GF-D8 (cell line): Measurements from ENCODE around the gene HSPB6.
"Not testable (repeated sequence)": the region's sequence is repeated elsewhere in the genome, so short reads cannot be mapped to it uniquely, and the experiment has no call there.

ENCODE experiments used
- DNase-seq: peaks from one replicate; lab custom pipeline; 2025; lab: John Stamatoyannopoulos, UW

Gene HSPB6

GRCh38 chr19:35729763-35730162, 27.1 kb downstream of the HSPB6 start:
- no peak for DNase-seq

- DNase-seq: no peak
Measured at GRCh38 chr19:35729021-35729420, 27.8 kb downstream of the HSPB6 start.

- no peak for DNase-seq
Measured at GRCh38 chr19:35727956-35728706, 28.7 kb downstream of the HSPB6 start.

DNA sequence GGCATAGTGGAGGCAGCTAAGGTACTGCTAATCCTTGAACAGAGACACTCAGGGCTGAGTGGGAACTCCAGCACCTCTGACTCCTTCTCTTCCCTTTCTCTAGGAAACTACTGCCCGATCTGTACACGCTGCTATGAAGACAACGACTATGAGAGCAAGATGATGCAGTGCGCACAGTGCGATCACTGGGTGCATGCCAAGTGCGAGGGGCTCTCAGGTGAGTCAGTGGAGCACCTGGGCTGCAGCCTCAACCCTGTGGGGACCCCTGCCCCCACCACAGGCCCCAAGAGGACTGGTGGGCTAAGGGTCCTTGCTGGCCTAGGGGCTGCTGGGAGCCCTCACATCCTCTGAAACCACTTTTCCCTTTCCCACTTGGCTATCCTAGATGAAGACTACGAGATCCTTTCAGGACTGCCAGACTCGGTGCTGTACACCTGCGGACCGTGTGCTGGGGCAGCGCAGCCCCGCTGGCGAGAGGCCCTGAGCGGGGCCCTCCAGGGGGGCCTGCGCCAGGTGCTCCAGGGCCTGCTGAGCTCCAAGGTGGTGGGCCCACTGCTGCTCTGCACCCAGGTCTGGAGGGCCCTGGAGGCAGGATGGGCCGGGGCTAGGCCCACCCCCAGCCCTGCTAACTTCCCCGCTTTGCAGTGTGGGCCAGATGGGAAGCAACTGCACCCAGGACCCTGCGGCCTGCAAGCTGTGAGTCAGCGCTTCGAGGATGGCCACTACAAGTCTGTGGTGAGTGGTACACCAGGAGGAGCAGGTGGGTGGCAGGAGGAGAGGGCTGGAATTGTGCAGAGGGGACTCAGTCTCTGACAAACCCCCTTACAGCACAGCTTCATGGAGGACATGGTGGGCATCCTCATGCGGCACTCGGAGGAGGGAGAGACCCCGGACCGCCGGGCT, 29.5 kb downstream of the HSPB6 start:
- DNase-seq: no peak

DNA sequence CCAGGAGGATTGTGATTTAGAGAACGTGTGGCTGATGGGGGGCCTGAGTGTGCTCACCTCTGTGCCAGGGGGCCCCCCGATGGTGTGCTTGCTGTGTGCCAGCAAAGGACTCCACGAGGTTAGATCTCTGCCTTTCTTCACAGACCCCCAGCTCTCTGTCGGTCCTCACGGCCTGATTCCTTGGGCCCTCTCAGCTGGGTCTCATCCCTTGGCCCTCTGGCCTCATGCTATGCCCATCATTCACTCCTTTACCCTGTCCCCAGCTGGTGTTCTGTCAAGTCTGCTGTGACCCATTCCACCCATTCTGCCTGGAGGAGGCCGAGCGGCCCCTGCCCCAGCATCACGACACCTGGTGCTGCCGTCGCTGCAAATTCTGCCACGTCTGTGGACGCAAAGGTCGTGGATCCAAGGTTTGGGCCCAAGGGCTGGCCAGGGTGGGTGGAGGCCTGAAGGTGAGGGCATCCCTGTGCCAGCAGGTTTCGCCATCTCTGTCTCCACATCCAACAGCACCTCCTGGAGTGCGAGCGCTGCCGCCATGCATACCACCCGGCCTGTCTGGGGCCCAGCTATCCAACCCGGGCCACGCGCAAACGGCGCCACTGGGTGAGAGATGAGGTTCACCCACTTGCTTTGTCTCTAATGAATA, 31.5 kb downstream of the HSPB6 start:
- no peak for DNase-seq

DNA sequence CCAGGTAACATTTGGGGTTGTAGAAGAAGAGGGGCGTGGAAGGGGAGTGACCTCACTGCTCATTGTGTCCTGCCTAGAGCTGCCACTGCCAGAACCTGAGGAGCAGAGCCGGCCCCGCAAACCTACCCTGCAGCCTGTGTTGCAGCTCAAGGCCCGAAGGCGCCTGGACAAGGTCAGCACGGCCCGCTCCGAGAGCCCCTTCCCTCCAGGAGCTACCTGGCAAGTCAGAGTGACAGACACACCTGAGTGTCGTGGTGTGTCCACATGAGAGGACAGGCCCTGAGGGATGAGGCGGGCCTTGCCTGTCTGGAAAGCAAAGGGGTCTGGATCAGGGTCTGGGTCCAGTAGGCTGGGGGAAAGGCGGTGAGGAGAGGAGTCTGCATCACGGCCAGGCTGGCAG, 32.3 kb downstream of the HSPB6 start:
- DNase-seq: no peak

DNA sequence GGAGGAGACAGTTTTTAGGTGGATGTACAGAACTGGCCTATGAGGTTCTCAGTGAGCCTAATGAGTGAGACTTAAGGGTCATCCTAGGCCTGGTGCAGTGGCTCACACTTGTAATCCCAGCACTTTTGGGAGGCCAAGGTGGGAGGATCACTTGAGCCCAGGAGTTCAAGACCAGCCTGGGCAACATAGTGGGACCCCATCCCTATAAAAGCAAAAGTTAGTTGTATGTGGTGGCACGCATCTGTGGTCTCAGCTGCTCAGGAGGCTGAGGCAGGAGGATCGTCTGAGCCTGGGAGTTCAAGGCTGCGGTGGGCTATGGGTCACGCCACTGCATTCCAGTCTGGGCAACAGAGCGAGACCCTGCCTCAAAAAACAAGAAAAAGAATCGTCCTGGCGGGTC, 32.7 kb downstream of the HSPB6 start:
- DNase-seq: not testable (repeated sequence)

GRCh38 chr19:35723671-35724070, 33.2 kb downstream of the HSPB6 start:
- DNase-seq: no peak

DNA sequence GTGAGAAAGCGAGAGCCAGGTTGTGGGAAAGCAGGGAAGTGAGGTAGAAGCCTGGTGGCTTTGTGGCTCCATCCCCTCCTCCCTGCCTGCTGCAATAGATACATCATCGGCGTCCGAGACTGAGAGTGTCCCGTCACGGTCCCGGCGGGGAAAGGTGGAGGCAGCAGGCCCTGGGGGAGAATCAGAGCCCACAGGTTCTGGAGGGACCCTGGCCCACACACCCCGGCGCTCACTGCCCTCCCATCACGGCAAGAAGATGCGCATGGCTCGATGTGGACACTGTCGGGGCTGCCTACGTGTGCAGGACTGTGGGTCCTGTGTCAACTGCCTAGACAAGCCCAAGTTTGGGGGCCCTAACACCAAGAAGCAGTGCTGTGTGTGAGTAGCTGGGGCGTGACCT, 33.9 kb downstream of the HSPB6 start:
- DNase-seq: no peak

DNA sequence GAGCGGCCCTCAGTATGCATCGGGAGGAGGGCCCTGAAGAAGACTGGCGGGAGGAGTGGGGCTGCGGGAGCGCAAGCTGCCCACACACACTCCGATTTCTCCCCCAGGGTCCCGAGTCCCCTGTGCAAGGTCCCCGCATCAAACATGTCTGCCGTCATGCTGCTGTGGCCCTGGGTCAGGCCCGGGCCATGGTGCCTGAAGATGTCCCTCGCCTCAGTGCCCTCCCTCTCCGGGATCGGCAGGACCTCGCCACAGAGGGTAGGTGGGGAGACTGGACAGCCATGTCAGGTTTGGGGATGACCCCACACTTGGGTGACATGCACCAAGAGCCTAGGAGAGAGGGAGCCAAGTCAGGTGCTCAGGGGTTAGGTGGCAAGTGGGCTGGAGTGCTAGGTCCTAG, 34.4 kb downstream of the HSPB6 start:
- DNase-seq: no peak

DNA sequence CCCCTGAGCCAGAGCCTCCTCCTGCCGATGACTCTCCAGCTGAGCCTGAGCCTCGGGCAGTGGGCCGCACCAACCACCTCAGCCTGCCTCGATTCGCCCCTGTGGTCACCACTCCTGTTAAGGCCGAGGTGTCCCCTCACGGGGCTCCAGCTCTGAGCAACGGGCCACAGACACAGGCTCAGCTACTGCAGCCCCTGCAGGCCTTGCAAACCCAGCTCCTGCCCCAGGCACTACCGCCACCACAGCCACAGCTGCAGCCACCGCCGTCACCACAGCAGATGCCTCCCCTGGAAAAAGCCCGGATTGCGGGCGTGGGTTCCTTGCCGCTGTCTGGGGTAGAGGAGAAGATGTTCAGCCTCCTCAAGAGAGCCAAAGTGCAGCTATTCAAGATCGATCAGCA, 35.5 kb downstream of the HSPB6 start:
- no peak for DNase-seq

DNA sequence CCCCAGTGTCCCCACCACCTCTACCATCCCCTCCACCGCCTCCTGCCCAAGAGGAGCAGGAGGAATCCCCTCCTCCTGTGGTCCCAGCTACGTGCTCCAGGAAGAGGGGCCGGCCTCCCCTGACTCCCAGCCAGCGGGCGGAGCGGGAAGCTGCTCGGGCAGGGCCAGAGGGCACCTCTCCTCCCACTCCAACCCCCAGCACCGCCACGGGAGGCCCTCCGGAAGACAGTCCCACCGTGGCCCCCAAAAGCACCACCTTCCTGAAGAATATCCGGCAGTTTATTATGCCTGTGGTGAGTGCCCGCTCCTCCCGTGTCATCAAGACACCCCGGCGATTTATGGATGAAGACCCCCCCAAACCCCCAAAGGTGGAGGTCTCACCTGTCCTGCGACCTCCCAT, 36.2 kb downstream of the HSPB6 start:
- DNase-seq: no peak

GRCh38 chr19:35720163-35720524, 36.7 kb downstream of the HSPB6 start:
- DNase-seq: no peak

- DNase-seq: no peak
Measured at GRCh38 chr19:35719402-35720162, 37.2 kb downstream of the HSPB6 start.

- no peak for DNase-seq
Measured at GRCh38 chr19:35718345-35719041, 38.3 kb downstream of the HSPB6 start.

DNA sequence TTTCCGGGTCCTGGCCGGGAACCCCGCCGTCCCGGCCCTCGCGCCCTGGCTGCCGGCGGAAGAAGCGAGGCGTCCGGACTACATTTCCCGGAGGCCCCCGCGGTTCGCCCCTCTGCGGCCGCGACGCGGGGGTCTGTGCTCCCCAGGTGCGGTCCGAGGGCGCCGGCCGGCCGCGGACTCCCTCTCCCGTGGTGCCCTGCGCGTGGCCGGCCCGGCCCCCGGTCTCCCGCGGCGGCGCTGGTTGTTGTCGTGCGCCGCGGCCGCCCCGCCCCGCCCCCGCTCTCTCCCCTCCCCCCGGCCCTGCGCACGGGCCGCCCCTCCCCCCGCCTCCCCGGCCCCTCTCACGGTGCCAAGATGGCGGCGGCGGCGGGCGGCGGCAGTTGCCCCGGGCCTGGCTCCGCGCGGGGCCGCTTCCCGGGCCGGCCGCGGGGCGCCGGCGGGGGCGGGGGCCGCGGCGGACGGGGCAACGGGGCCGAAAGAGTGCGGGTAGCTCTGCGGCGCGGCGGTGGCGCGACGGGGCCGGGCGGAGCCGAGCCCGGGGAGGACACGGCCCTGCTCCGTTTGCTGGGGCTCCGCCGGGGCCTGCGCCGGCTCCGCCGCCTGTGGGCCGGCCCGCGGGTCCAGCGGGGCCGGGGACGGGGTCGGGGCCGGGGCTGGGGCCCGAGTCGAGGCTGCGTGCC, 39.0 kb downstream of the HSPB6 start, which contains the start of gene KMT2B:
KMT2B (plus strand) TSS at position 339 of the 680 bp plus-strand sequence; CDS start at position 355, 16 bp downstream.
- no peak for DNase-seq

DNA sequence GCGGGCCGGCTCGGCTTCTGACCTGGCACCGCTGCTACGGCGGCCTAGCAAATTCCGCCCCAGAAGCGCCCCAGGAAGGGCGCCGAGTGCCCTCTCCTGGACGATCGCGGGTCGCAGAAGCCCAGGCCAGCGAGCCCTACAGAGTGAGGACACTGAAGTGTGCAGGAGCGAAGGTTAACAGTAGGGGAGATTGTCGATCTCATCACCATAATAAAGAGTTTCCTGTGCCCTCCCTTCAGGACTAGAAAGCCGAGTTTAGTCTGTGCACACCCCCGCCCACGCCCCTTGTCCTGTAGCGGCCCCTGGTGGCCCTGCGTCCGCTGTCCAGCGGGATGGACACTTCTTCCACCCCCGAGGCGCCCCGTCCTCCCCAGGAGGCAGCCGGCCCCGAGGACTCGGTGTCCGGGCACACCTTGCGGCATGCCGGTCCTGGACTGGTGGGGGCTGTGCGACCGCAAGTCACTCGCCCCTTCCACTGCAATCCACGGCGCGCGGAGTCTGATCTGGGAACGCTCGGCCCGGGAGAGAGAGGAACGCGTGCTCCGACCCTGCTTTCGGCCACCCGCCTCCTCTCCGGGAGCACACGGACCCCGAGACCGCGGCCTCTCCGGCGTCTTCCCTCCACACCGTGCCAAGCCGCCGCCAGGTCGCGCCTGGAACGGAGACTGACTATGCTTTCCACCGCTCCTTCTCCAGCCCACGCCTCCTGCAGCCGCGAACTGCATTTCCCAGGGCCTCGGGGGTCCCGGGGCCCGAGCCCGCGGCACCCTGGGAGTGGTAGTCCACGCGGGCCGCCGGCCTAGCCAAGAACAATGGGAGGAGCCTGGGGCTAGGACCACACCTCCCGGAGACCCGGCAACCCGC, 39.8 kb downstream of the HSPB6 start:
- peak; percentile 92 for DNase-seq

DNA sequence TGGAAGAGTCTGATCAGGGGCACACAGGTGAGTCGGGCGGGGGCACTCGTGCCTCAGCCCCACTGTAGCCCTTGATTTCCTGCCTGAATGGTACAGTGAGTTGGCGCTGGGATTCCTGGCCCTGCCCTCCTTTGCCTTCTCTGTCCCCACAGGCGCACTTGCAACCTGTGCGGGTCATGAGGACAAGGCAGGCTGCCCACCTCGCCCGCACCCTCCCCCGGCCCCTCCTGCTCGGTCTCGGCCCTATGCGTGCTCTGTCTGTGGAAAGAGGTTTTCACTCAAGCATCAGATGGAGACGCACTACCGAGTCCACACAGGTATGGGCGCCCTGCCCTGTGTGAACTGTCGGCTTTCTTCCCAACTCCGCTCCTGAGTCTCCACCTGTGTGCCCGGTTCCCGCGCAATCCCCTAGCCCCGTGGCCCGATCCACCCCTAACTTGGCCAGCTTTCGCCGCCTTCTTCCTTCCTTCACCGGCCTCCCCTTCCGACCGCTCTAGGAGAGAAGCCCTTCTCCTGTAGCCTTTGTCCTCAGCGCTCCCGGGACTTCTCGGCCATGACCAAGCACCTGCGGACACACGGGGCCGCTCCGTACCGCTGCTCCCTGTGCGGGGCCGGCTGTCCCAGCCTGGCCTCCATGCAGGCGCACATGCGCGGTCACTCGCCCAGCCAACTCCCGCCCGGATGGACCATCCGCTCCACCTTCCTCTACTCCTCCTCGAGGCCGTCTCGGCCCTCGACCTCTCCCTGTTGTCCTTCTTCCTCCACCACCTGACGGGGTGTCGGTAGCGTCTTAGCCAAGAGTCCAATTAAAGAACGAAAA, 40.6 kb downstream of the HSPB6 start:
- DNase-seq: no peak

- no peak for DNase-seq
Measured at GRCh38 chr19:35715355-35715809, 41.4 kb downstream of the HSPB6 start.
